WTC11 (cell line): Measurements from ENCODE around the gene CNPY1.

Experiments
- ATF6 ChIP-seq: sonication (generic); formaldehyde crosslinking; IDR thresholded peaks from 2 replicates; pipeline ENCODE4 v1.8.1; 2023; ENCODE audit warnings: mild to moderate bottlenecking, missing genetic modification reagents
- CREM ChIP-seq: sonication (generic); formaldehyde crosslinking; IDR thresholded peaks from 2 replicates; pipeline ENCODE4 v1.8.1; 2022; ENCODE audit warnings: mild to moderate bottlenecking, missing genetic modification reagents, moderate library complexity
- GABPB1 ChIP-seq: sonication (generic); formaldehyde crosslinking; IDR thresholded peaks from 2 replicates; pipeline ENCODE4 v1.8.1; 2023; ENCODE audit warnings: mild to moderate bottlenecking, missing genetic modification reagents
- IRF2 ChIP-seq: sonication (generic); formaldehyde crosslinking; IDR thresholded peaks from 2 replicates; pipeline ENCODE4 v1.8.0; 2022; ENCODE audit warnings: low read depth, missing genetic modification reagents, borderline replicate concordance
- MAX ChIP-seq: sonication (generic); formaldehyde crosslinking; IDR thresholded peaks from 2 replicates; pipeline ENCODE4 v1.8.0; 2022; ENCODE audit warnings: mild to moderate bottlenecking, missing genetic modification reagents
- NR2C2 ChIP-seq: sonication (generic); formaldehyde crosslinking; IDR thresholded peaks from 2 replicates; pipeline ENCODE4 v1.8.0; 2022; ENCODE audit warnings: mild to moderate bottlenecking, missing genetic modification reagents
- NR3C1 ChIP-seq: sonication (generic); formaldehyde crosslinking; conservative IDR thresholded peaks from 2 replicates; pipeline ENCODE4 v1.8.1; 2023; ENCODE audit warnings: low read depth, mild to moderate bottlenecking, missing genetic modification reagents
- STAT6 ChIP-seq: sonication (generic); formaldehyde crosslinking; conservative IDR thresholded peaks from 2 replicates; pipeline ENCODE4 v1.8.1; 2023; ENCODE audit warnings: mild to moderate bottlenecking, low read depth, missing genetic modification reagents, moderate library complexity
- ZBTB21 ChIP-seq: sonication (generic); formaldehyde crosslinking; IDR thresholded peaks from 2 replicates; pipeline ENCODE4 v1.8.1; 2023; ENCODE audit warnings: mild to moderate bottlenecking, missing genetic modification reagents, borderline replicate concordance
- ZNF263 ChIP-seq: sonication (generic); formaldehyde crosslinking; IDR thresholded peaks from 2 replicates; pipeline ENCODE4 v1.8.1; 2022; ENCODE audit warnings: low read depth, mild to moderate bottlenecking, moderate library complexity, missing genetic modification reagents
- TF ChIP-seq, protein P1 (sequence below): fragments of 200-600 bp; IDR thresholded peaks from 2 replicates; pipeline ENCODE4 v1.8.0; 2022; ENCODE audit warnings: antibody characterized with exemption

DNA sequence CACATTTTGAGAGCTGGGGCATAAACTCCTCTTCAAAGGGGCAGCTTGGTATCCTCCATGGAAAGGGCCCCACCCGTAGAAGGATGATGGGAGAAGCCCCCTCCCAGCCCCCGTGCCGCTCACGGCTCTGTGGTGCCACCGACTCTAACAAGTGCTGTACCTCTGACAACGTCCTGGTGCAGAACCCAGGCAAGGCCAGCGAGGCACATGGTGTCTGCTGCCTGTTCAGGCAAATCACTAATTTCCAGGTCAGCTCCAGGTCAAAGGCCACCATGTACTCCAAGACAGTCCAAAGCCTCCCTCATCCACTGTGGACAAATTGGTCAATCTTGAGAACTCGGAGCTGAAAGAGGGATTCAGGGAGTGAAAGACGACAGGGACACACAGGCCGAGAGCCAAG, 11.4 kb upstream of the CNPY1 start:
- TF ChIP-seq, protein P1, sequence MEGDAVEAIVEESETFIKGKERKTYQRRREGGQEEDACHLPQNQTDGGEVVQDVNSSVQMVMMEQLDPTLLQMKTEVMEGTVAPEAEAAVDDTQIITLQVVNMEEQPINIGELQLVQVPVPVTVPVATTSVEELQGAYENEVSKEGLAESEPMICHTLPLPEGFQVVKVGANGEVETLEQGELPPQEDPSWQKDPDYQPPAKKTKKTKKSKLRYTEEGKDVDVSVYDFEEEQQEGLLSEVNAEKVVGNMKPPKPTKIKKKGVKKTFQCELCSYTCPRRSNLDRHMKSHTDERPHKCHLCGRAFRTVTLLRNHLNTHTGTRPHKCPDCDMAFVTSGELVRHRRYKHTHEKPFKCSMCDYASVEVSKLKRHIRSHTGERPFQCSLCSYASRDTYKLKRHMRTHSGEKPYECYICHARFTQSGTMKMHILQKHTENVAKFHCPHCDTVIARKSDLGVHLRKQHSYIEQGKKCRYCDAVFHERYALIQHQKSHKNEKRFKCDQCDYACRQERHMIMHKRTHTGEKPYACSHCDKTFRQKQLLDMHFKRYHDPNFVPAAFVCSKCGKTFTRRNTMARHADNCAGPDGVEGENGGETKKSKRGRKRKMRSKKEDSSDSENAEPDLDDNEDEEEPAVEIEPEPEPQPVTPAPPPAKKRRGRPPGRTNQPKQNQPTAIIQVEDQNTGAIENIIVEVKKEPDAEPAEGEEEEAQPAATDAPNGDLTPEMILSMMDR: no peak
- TF ChIP-seq GABPB1 (CRISPR knock-in tag): no peak
- TF ChIP-seq MAX (CRISPR knock-in tag): no peak
- TF ChIP-seq ZNF263 (CRISPR knock-in tag): no peak
- TF ChIP-seq IRF2 (CRISPR knock-in tag): no peak
- no peak for TF ChIP-seq STAT6 (CRISPR knock-in tag)
- TF ChIP-seq NR2C2 (CRISPR knock-in tag): no peak
- TF ChIP-seq ZBTB21 (CRISPR knock-in tag): no peak
- no peak for TF ChIP-seq ATF6 (CRISPR knock-in tag)
- no peak for TF ChIP-seq CREM (CRISPR knock-in tag)
- no peak for TF ChIP-seq NR3C1 (CRISPR knock-in tag)
